GM19351 (cell line): Measurements from ENCODE around the gene PITPNC1.
"Not testable (repeated sequence)": the region's sequence is repeated elsewhere in the genome, so short reads cannot be mapped to it uniquely, and the experiment has no call there.

ENCODE experiments used
- ATAC-seq: cut with Tn5 transposase; IDR thresholded peaks from one replicate; pipeline ENCODE4 v1.9.1; 2021; ENCODE audit warnings: mild to moderate bottlenecking, moderate library complexity; ENCODE audit not compliant: unreplicated experiment

Gene PITPNC1

GRCh38 chr17:67430515-67430914 lies 53.4 kb downstream of the PITPNC1 start:
- ATAC-seq, result not testable (repeated sequence)

GRCh38 chr17:67431249-67432015 lies 54.4 kb downstream of the PITPNC1 start:
- ATAC-seq, result no peak

- no peak for ATAC-seq
These were observed 56.3 kb downstream of the PITPNC1 start for GRCh38 chr17:67433248-67433924.

DNA sequence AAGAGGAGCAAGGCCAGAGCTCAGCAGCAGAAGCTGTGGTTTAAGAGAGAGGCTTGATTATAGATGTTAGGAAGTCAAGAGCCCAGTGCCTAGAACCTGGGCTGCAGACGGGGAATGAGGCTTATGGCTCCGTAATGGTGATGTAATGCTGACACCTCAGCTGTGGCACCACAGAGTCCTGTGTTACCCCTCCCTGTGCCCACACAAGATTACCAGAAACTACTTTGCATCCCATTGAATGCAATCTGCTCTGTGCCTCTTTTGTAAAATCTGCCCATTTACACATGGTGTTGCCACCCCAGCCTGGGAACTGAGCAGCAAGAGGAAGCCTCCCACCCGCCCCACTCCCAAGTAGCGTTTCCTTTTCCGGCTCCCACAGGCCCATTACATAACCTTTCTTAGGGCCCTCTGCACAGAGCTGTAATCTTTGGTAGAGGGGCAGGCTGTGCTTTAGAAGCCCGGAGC lies 57.0 kb downstream of the PITPNC1 start:
- ATAC-seq, result no peak

DNA sequence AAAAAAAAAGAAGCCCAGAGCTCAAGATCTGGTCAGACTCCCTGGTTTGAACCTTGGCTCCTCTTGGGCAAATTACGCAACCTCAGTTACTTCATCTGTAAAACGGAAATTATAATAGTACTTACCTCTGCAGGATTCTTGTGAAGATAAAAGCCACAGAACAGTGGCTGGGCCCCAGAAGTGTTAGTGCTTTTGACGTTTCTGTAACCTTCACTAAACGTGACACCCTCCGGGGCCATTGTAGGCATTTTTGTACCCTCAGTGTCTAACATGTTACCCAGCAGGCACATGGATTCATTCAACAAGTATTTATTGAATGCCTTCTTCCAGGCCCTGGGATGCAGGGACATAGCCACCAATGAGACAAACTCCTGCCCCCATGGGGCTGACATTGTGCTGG lies 58.0 kb downstream of the PITPNC1 start:
- ATAC-seq, result no peak

DNA sequence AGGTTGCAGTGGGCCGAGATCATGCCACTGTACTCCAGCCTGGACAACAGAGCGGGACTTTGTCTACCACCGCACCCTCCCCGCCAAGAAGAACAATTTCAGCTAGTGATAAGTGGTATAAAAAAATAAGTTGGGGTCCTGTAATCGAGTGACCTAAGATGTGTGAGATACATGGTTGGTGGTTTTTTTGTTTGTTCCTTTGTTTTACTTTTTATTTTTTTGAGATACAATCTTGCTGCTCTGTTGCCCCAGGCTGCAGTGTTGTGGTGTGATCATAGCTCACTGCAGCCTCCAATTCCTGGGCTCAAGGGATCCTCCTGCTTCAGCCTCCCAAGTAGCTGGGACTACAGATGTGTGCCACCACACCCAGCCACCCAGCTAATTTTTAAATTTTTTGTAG lies 58.7 kb downstream of the PITPNC1 start:
- ATAC-seq, result no peak

GRCh38 chr17:67436233-67436632 lies 59.2 kb downstream of the PITPNC1 start:
- ATAC-seq, result no peak

DNA sequence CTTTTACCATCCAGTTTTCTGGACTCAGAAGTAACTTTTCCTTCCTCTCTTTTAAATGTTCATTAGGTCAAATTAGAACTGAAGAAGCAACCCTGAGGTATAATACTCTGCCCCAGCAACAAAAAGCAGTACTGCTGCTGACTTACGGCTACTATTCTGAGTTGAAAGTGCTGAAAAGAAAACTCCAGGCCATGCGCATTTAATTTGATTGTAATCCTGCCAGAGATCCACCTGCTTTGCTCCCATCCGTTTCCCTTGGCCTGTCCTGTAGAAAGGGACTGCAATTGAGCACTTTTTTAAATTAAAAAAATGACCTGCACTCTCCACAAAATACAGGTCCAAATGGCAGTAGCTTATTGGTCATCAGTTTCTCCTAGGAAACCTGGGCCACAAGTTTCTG lies 61.6 kb downstream of the PITPNC1 start:
- ATAC-seq, result no peak

- ATAC-seq, result no peak
These were observed 62.2 kb downstream of the PITPNC1 start for GRCh38 chr17:67439269-67439668.

DNA sequence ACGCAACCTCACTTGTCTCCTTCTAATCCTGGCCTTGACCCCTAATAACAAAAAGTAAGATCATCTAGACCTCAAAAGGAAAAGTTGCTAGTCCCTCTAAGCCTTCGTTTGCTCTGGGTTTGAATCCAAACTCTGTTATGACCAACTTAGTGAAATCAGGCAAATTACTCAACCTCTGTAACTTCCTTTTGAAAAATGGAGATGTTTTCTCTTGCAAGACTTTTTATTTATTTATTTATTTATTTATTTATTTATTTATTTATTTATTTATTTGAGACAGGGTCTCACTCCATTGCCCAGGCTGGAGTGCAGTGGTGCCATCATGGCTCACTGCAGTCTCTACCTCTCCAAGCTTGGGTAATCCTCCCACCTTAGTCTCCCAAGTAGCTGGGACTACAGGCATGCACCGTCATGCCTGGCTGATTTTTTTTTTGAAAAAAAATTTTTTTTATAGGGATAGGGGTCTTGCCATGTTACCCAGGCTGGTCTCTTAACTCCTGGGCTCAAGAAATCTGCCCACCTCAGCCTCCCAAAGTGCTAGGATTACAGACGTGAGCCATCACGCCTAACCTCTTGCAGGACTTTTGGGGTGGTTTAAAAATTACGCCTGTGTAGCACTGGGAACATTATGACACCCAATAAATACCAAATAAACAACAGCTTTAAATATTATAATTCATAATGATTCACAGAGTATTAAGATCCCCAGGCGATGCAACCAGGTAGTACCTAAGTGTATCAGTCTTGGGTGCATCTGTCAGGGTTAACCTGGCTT lies 63.4 kb downstream of the PITPNC1 start:
- ATAC-seq, result no peak

DNA sequence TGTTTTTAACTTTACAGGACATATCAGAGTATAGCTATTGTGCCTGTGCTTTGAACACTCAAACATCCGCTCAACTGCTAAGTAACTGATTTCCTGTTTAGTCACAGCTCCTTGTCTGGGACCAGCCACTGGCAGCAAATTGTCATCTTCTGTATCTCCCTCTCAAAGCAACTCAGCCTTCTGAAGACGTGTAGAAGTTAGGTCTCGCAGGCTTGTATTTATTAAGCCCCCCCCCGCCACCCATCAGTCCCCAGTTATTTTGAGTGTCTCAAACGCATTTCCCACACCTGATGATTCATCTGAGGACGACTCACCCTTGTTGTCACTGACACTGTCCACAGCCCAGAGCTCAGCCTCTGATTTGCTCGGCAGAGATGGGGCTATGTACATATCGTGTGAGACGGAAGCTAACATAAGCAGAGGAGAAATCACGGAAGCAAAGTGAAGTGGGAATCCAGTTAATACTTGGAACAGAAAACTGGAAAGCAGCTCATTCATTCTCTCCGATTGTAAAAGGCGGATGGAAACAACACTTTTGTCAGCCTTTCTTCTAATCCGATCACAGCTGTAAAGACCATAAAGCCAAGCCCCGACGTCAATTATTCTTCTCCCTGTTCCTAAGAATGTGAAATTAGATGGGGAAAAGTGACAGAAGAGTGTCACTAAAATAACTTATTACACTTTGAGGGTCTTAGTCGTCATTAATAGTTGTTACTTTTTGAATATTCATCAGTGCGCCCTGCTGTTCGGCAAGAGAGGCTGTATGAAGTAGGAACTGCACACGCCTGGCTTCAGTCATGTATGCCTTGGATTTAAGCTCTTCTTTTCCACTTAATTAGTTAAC lies 64.2 kb downstream of the PITPNC1 start:
- ATAC-seq, result no peak

DNA sequence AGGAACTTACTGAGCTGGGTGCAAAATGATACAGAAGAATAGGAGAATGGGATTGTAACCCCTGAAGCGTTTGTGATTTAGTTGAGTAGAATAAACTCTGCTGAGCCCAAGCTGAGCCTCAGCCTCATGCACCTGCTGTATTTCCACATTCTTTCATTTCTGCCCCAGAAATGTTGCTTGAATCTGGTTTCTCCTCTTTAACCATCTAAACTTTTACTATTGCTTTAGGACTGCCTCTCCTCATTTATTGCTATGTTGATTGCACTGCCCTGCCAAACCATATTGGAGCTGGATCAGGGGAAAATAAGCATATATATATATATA lies 64.8 kb downstream of the PITPNC1 start:
- no peak for ATAC-seq

GRCh38 chr17:67442787-67443624 lies 65.9 kb downstream of the PITPNC1 start:
- no peak for ATAC-seq

DNA sequence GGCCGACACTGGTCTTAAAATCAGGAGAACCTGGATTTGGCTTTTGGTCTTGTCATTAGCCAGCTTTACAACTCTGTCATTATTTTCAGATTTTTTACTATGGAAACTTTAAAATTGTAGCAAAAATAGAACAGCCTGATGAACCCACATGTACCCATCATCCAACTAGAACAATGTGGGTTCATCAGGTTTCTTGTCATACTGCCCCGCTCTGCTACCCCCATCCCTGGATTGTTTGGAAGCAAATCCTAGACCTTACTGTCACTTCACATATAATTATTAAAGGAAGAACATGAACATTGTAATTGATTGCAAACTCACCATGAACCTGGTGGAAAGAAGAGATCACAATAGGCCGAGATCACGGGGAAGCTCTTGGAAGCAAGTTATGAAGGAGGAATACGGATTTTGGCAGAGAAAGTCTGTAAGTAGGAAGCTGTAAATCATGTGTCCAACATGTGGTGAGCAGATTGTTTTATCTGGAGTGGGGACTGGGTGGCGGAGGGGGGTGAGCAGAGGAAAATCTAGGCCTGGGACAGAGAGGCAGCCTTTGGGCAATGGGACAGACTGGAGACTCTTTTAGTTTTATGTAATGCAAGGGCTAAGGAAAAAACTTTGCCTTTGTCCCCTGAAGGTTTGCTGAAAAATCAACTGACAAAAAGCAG lies 67.0 kb downstream of the PITPNC1 start:
- no peak for ATAC-seq

- ATAC-seq, result no peak
These were observed 71.4 kb downstream of the PITPNC1 start for GRCh38 chr17:67448449-67448848.

GRCh38 chr17:67449065-67449464 lies 72.0 kb downstream of the PITPNC1 start:
- no peak for ATAC-seq

DNA sequence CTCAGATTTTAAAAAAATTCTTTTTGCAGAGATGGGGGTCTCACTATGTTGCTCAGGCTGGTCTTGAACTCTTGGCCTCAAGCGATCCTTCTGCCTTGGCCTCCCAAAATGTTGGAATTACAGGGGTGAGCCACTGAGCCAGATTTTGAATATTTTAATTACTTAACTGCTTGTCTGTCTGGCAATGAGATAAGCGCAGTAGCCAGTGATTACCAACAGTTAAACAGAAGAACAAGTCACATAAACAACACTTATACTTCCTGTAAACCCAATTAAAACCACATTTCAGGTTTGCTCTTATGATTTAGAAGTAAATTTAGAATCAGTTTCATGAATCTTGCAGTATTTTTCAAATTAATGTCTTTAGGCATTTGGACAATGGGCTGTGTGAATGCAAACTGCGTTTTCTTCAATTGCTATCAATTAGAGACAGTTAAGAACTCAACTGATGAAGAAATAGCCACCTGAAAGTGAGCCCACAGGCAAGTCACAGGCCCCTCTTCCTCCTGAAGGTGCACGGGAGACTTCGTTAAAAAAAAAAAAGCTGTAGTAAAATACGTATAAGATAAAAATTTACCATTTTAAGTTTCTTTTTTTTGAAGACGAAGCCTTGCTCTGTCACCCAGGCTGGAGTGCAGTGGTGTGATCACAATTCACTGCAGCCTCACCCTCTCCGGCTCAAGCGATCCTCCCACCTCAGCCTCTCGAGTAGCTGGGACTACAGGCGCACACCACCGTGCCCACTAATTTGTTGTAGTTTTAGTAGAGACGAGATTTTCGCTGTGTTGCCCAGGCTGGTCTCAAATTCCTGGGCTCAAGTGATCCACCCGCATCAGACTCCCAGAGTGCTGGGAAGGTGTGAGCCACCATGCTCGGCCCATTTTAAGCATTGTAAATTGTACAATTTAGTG lies 73.0 kb downstream of the PITPNC1 start:
- no peak for ATAC-seq
